ENCODE measurements around the gene KRT71.

KRT71 gene

GRCh38 chr12:52570511-52570910 is 17.6 kb upstream of the KRT71 start:
- H3K36me3 Mint-ChIP-seq (ENCODE audit: insufficient read depth) = peaks cover 12% of the 10 kb centered on the region
- no peak overlapping the region for H3K27ac Mint-ChIP-seq (ENCODE audit: low read depth)
- peaks cover 47% of the 10 kb centered on the region for H3K4me1 Mint-ChIP-seq
- ATAC-seq (replicated peaks; ENCODE audit: extremely low read depth, poor library complexity, severe bottlenecking) = no peak
- H3K4me3 Mint-ChIP-seq = no peak overlapping the region
- DNase-seq (ENCODE audit: low spot score in 2 of 2) = no peak
- no peaks in the 10 kb centered on the region for H3K9me3 Mint-ChIP-seq
- H3K27me3 Mint-ChIP-seq = no peaks in the 10 kb centered on the region

DNA sequence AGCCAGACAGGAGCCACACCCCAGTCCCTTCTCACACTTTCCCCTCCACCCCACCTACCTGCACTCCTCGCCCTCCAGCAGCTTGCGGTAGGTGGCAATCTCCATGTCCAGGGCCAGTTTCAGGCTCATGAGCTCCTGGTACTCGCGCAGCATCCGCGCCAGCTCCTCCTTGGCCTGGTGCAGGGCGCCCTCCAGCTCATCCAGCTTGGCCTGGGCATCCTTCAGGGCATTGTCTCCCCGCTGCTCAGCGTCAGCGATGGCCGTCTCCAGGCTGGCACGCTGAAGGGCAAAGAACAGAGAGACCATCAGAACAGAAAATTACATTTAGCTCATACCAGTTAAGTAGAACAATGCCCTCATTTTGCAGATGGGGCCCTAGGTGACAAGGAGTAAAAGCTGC is 15.2 kb upstream of the KRT71 start:
- ATAC-seq (replicated peaks; ENCODE audit: extremely low read depth, poor library complexity, severe bottlenecking) = no peak
- Mint-ChIP-seq H3K27ac (ENCODE audit: low read depth) (peak overlapping the region; percentile 98), H3K9me3 (no peaks in the 10 kb centered on the region)

DNA sequence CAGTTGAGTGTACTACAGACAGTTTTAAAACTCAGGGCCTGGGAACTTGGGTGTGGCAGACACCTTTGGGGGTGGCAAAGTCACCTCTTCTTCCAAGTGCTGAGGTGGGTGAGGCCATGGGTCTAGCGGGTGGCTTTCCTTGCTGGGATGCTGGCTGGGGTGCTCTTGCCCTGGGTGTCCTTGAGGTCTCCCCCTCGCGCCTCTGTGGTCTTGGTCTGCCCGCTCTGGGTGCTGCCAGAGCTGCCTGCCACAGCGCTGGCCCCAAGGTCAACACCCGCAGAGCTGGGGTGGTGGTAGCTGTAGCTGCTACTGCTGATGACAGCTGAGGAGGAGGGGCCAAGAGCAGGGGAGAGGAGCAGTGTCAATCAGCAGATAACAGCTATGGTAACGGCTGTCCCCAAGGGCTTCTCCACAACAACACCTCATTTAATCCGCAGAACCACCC is 13.9 kb upstream of the KRT71 start:
- ATAC-seq (replicated peaks; ENCODE audit: extremely low read depth, poor library complexity, severe bottlenecking) (peak; percentile 90), DNase-seq (ENCODE audit: low spot score in 2 of 2) (peak; percentile 54 to 91)
- Mint-ChIP-seq H3K9me3 (no peaks in the 10 kb centered on the region), H3K4me3 (peak overlapping the region; percentile 78), H3K4me1 (peaks cover 42% of the 10 kb centered on the region), H3K27ac (ENCODE audit: low read depth) (peak overlapping the region; percentile 98), H3K27me3 (no peaks in the 10 kb centered on the region), H3K36me3 (ENCODE audit: insufficient read depth) (peaks cover 14% of the 10 kb centered on the region)

More for the DNA sequence above, 15.2 kb upstream of the KRT71 start:
- Mint-ChIP-seq H3K4me3 (peak overlapping the region; percentile 78), H3K4me1 (peaks cover 51% of the 10 kb centered on the region), H3K36me3 (ENCODE audit: insufficient read depth) (peaks cover 12% of the 10 kb centered on the region), H3K27me3 (no peaks in the 10 kb centered on the region)
- DNase-seq (ENCODE audit: low spot score in 2 of 2) = no peak

- Mint-ChIP-seq H3K9me3 (no peaks in the 10 kb centered on the region), H3K27me3 (no peaks in the 10 kb centered on the region), H3K4me3 (no peak overlapping the region), H3K36me3 (ENCODE audit: insufficient read depth) (peaks cover 12% of the 10 kb centered on the region), H3K27ac (ENCODE audit: low read depth) (peak overlapping the region; percentile 69), H3K4me1 (peaks cover 53% of the 10 kb centered on the region)
- ATAC-seq (replicated peaks; ENCODE audit: extremely low read depth, poor library complexity, severe bottlenecking) (no peak), DNase-seq (ENCODE audit: low spot score in 2 of 2) (no peak)
Measured at GRCh38 chr12:52564582-52564981, 11.6 kb upstream of the KRT71 start.

DNA sequence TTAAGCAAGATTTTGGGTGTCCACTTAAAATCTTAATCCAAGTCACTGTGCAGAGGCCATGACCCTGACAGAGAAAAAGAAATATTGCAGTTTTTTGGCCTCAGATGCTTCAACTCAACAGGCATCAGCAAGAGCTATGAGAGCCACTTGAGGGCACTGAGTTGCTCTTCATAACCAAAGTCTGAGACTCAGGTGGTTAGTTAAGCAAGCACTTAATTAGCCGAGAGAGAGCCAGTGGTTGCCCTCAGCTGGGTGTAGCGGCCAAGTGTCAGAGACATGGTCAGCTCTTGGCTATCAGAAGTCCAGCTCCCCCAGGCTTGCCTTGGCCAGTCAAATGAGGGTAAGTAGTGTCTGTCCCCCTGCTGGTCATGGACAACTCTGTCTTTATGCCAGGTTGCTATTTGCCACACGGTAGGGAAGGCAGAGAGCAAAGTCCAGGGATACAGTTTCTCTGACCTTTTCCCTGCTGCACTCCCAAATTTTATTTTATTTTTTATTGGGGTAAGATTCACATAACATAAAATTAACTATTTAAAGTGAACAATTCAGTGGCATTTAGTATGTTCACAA is 9.0 kb upstream of the KRT71 start:
- no peak overlapping the region for H3K4me3 Mint-ChIP-seq
- H3K27me3 Mint-ChIP-seq = no peaks in the 10 kb centered on the region
- DNase-seq (ENCODE audit: low spot score in 2 of 2) (no peak), ATAC-seq (replicated peaks; ENCODE audit: extremely low read depth, poor library complexity, severe bottlenecking) (no peak)
- no peak overlapping the region for H3K27ac Mint-ChIP-seq (ENCODE audit: low read depth)
- H3K36me3 Mint-ChIP-seq (ENCODE audit: insufficient read depth) = peaks cover 4% of the 10 kb centered on the region
- peaks cover 56% of the 10 kb centered on the region for H3K4me1 Mint-ChIP-seq
- H3K9me3 Mint-ChIP-seq = no peaks in the 10 kb centered on the region

- H3K27me3 Mint-ChIP-seq = no peaks in the 10 kb centered on the region
- ATAC-seq (replicated peaks; ENCODE audit: extremely low read depth, poor library complexity, severe bottlenecking) = peak; percentile 5
- DNase-seq (ENCODE audit: low spot score in 2 of 2) = no peak
- peak overlapping the region; percentile 68 for H3K4me3 Mint-ChIP-seq
- peaks cover 61% of the 10 kb centered on the region for H3K4me1 Mint-ChIP-seq
- H3K36me3 Mint-ChIP-seq (ENCODE audit: insufficient read depth) = peaks cover 1% of the 10 kb centered on the region
- H3K27ac Mint-ChIP-seq (ENCODE audit: low read depth) = peak overlapping the region; percentile 83
- no peaks in the 10 kb centered on the region for H3K9me3 Mint-ChIP-seq
Measured at GRCh38 chr12:52559979-52560378, 7.0 kb upstream of the KRT71 start.

GRCh38 chr12:52558781-52559445 is 6.0 kb upstream of the KRT71 start:
- Mint-ChIP-seq H3K27ac (ENCODE audit: low read depth) (peak overlapping the region; percentile 92), H3K4me1 (peaks cover 67% of the 10 kb centered on the region), H3K36me3 (ENCODE audit: insufficient read depth) (peaks cover 1% of the 10 kb centered on the region), H3K27me3 (no peaks in the 10 kb centered on the region), H3K4me3 (peak overlapping the region; percentile 66), H3K9me3 (no peaks in the 10 kb centered on the region)
- ATAC-seq (replicated peaks; ENCODE audit: extremely low read depth, poor library complexity, severe bottlenecking) = peak; percentile 44
- DNase-seq (ENCODE audit: low spot score in 2 of 2) = no peak

- no peaks in the 10 kb centered on the region for H3K27me3 Mint-ChIP-seq
- H3K9me3 Mint-ChIP-seq = no peaks in the 10 kb centered on the region
- ATAC-seq (replicated peaks; ENCODE audit: extremely low read depth, poor library complexity, severe bottlenecking) (no peak), DNase-seq (ENCODE audit: low spot score in 2 of 2) (no peak)
- peaks cover 1% of the 10 kb centered on the region for H3K36me3 Mint-ChIP-seq (ENCODE audit: insufficient read depth)
- peak overlapping the region; percentile 92 for H3K27ac Mint-ChIP-seq (ENCODE audit: low read depth)
- H3K4me3 Mint-ChIP-seq = peak overlapping the region; percentile 41
- peaks cover 73% of the 10 kb centered on the region for H3K4me1 Mint-ChIP-seq
Measured at GRCh38 chr12:52557476-52557875, 4.5 kb upstream of the KRT71 start.

GRCh38 chr12:52555577-52555976 is 2.6 kb upstream of the KRT71 start:
- Mint-ChIP-seq H3K9me3 (no peaks in the 10 kb centered on the region), H3K4me1 (peaks cover 78% of the 10 kb centered on the region), H3K27ac (ENCODE audit: low read depth) (peak overlapping the region; percentile 58), H3K4me3 (peak overlapping the region; percentile 46), H3K36me3 (ENCODE audit: insufficient read depth) (no peaks in the 10 kb centered on the region), H3K27me3 (no peaks in the 10 kb centered on the region)
- DNase-seq (ENCODE audit: low spot score in 2 of 2) (peak in 1 of 2 donors; percentile 34), ATAC-seq (replicated peaks; ENCODE audit: extremely low read depth, poor library complexity, severe bottlenecking) (peak; percentile 21)

- H3K27ac Mint-ChIP-seq (ENCODE audit: low read depth) = no peak overlapping the region
- no peaks in the 10 kb centered on the region for H3K27me3 Mint-ChIP-seq
- H3K36me3 Mint-ChIP-seq (ENCODE audit: insufficient read depth) = no peaks in the 10 kb centered on the region
- DNase-seq (ENCODE audit: low spot score in 2 of 2) (no peak), ATAC-seq (replicated peaks; ENCODE audit: extremely low read depth, poor library complexity, severe bottlenecking) (no peak)
- peaks cover 57% of the 10 kb centered on the region for H3K4me1 Mint-ChIP-seq
- no peak overlapping the region for H3K4me3 Mint-ChIP-seq
- no peaks in the 10 kb centered on the region for H3K9me3 Mint-ChIP-seq
Measured at GRCh38 chr12:52552055-52552454, 890 bp downstream of the KRT71 start.

GRCh38 chr12:52551216-52551865 is 1.6 kb downstream of the KRT71 start:
- H3K9me3 Mint-ChIP-seq = no peaks in the 10 kb centered on the region
- peaks cover 55% of the 10 kb centered on the region for H3K4me1 Mint-ChIP-seq
- no peak for DNase-seq (ENCODE audit: low spot score in 2 of 2)
- H3K27ac Mint-ChIP-seq (ENCODE audit: low read depth) = no peak overlapping the region
- no peak for ATAC-seq (replicated peaks; ENCODE audit: extremely low read depth, poor library complexity, severe bottlenecking)
- H3K27me3 Mint-ChIP-seq = no peaks in the 10 kb centered on the region
- H3K36me3 Mint-ChIP-seq (ENCODE audit: insufficient read depth) = peaks cover 2% of the 10 kb centered on the region
- no peak overlapping the region for H3K4me3 Mint-ChIP-seq

- H3K4me3 Mint-ChIP-seq = no peak overlapping the region
- no peak for DNase-seq (ENCODE audit: low spot score in 2 of 2)
- ATAC-seq (replicated peaks; ENCODE audit: extremely low read depth, poor library complexity, severe bottlenecking) = no peak
- H3K36me3 Mint-ChIP-seq (ENCODE audit: insufficient read depth) = peaks cover 2% of the 10 kb centered on the region
- H3K9me3 Mint-ChIP-seq = no peaks in the 10 kb centered on the region
- no peaks in the 10 kb centered on the region for H3K27me3 Mint-ChIP-seq
- peaks cover 28% of the 10 kb centered on the region for H3K4me1 Mint-ChIP-seq
- H3K27ac Mint-ChIP-seq (ENCODE audit: low read depth) = no peak overlapping the region
Measured at GRCh38 chr12:52546126-52546525, 6.8 kb downstream of the KRT71 start.

Measured in central memory CD8-positive, alpha-beta T cell (primary cell).